Suprapubic skin (tissue), 4 donors: ENCODE results near the gene CDKN2B-AS1. TPM values are rescaled to one million over a fixed set of nuclear protein-coding genes. Genes with fewer than 3 reads are reported as not detected.
A peak's percentile ranks its signal among the peaks of the same experiment; 100 is the strongest.

Source experiments
- DNase-seq, 2 donors: peaks; one replicate each; pipeline ENCODE4 v3.0.0-alpha.2; 2019; ENCODE audit warnings: low spot score in 2 of 2
- H3K27ac ChIP-seq: fragments of 200-600 bp; sonication (generic); one replicate; pipeline ENCODE4 v1.5.1; 2019
- H3K27me3 ChIP-seq: fragments of 200-600 bp; sonication (generic); one replicate; pipeline ENCODE4 v1.5.1; 2019
- H3K36me3 ChIP-seq: fragments of 200-600 bp; sonication (generic); one replicate; pipeline ENCODE4 v1.5.1; 2019
- H3K4me1 ChIP-seq: fragments of 200-600 bp; sonication (generic); one replicate; pipeline ENCODE4 v1.5.1; 2019
- H3K4me3 ChIP-seq: fragments of 200-600 bp; sonication (generic); one replicate; pipeline ENCODE4 v1.5.1; 2019; ENCODE audit warnings: mild to moderate bottlenecking
- H3K9me3 ChIP-seq: fragments of 200-600 bp; sonication (generic); one replicate; pipeline ENCODE4 v1.5.1; 2019
- CTCF ChIP-seq, 2 donors: fragments of 200-600 bp in 1 of 2; fragments of 450-650 bp in 1 of 2; sonication (generic) in 1 of 2; IDR thresholded peaks; one replicate each; pipeline ENCODE4 v1.5.1; 2016 to 2019; ENCODE audit warnings: antibody characterized with exemption in 2 of 2, mild to moderate bottlenecking in 1 of 2, moderate library complexity in 1 of 2
- EP300 ChIP-seq: sonication (generic); formaldehyde crosslinking; IDR thresholded peaks from one replicate; pipeline ENCODE4 v1.6.1; 2017; ENCODE audit warnings: antibody characterized with exemption
- POLR2A ChIP-seq, 2 donors: fragments of 450-650 bp; IDR thresholded peaks; one replicate each; pipeline ENCODE4 v1.6.1; 2017; ENCODE audit warnings: antibody characterized with exemption in 2 of 2, mild to moderate bottlenecking in 2 of 2, moderate library complexity in 2 of 2
- POLR2AphosphoS5 ChIP-seq, 3 donors: sonication (generic); formaldehyde crosslinking; IDR thresholded peaks; one replicate each; pipeline ENCODE4 v1.6.1; 2017; ENCODE audit warnings: antibody characterized with exemption in 3 of 3
- WGBS: methylation state at CpG from one replicate; pipeline ENCODE4 v1.1.5; 2018; 5-methylcytosine and 5-hydroxymethylcytosine counted together
- total RNA-seq, 4 donors: library from RNA; depleted of rRNA; stranded (reverse); fragments of >200 nt; gene quantifications; one replicate each; pipeline ENCODE4 v1.1.0, GENCODE V29; 2016

The CDKN2B-AS1 gene
- total RNA-seq, 4 donors from 2014 or later, result 0.59 TPM; not detected in 3

DNA sequence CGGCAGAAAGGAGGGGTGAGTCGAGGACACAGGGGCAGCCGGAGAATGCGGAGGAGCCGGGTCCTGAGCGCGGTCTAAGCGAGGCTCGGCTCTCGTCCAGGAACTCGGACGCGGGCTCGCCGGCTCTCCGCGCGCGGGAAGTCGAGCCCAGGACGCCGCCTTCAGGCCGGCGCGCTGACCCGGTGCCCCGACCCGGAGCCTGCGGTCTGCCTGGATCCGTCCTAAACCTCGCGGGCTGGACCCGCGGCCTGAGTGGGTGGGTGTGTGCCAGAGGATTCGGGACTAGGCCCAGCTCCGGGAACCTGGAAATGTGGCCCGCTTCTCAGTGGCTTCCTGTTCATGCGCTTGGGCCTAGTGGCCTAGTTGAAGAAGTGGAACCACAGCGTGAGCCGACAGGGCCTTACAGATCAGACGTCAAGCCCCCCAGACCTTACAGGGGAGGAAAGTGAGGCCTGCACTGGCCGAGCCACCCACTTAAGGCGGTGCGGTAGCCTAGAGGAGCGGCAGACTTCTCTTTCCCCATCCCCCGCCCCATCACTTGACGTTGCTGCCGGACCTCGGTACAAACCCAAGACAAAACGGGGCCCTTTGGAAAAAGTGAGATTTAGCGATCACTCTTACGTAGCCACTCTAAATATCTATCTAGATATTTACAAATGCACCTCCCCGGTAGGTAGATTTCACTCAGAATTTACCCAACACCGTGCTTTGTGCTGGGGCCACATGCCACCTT, 1.2 kb downstream of the CDKN2B-AS1 start:
- H3K36me3 ChIP-seq, result no peaks in the 10 kb centered on the region
- H3K4me1 ChIP-seq, result peaks cover 10% of the 10 kb centered on the region
- peak in 1 of 2 donors; percentile 77 for DNase-seq
- whole genome bisulfite sequencing, result 22% methylated on average over 47 of the region's 54 CpGs
- no peaks in the 10 kb centered on the region for H3K9me3 ChIP-seq
- H3K4me3 ChIP-seq, result peak overlapping the region; percentile 76
- TF ChIP-seq POLR2AphosphoS5 (IDR thresholded peaks at IDR 0.05) (no peak), CTCF (IDR thresholded peaks at IDR 0.05) (peak in 1 of 2 donors; percentile 6)
- H3K27me3 ChIP-seq, result peaks cover 30% of the 10 kb centered on the region
- peak overlapping the region; percentile 72 for H3K27ac ChIP-seq

- no peaks in the 10 kb centered on the region for H3K36me3 ChIP-seq
- 69% methylated on average over 9 of the region's 9 CpGs for WGBS
- peaks cover 28% of the 10 kb centered on the region for H3K27me3 ChIP-seq
- no peak overlapping the region for H3K4me3 ChIP-seq
- no peak overlapping the region for H3K27ac ChIP-seq
- no peaks in the 10 kb centered on the region for H3K9me3 ChIP-seq
- peaks cover 10% of the 10 kb centered on the region for H3K4me1 ChIP-seq
- no peak for DNase-seq
- TF ChIP-seq POLR2A (IDR thresholded peaks at IDR 0.05) (no peak), EP300 (no peak), CTCF (IDR thresholded peaks at IDR 0.05) (no peak), POLR2AphosphoS5 (IDR thresholded peaks at IDR 0.05) (no peak)
Measured at GRCh38 chr9:21996438-21996837, 1.8 kb downstream of the CDKN2B-AS1 start.

- no peak for DNase-seq
- TF ChIP-seq POLR2AphosphoS5 (IDR thresholded peaks at IDR 0.05), result no peak
- H3K4me1 ChIP-seq, result peaks cover 10% of the 10 kb centered on the region
- peaks cover 27% of the 10 kb centered on the region for H3K27me3 ChIP-seq
- H3K4me3 ChIP-seq, result no peak overlapping the region
- no peaks in the 10 kb centered on the region for H3K36me3 ChIP-seq
- H3K27ac ChIP-seq, result no peak overlapping the region
- no peaks in the 10 kb centered on the region for H3K9me3 ChIP-seq
- WGBS, result 79% methylated on average over 5 of the region's 5 CpGs
Measured at GRCh38 chr9:21996858-21997257, 2.3 kb downstream of the CDKN2B-AS1 start.

DNA sequence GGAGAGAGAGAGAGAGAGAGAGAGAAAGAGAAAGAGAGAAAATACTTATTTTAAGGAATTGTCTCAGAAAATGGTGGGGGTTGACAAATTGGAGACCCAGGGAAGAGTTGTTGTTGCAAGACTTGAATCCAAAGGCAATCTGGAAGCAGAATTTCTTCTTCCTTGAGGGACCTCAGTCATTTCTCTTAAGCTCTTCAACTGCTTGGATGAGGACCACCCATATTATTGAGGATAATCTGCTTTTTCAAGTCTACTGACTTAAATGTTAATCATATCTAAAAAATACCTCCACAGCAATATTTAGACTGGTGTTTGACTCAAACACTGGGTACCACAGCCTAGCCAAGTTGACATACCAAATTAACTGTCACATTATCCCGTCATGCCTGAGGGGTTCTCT, 2.9 kb downstream of the CDKN2B-AS1 start:
- TF ChIP-seq EP300, result no peak
- TF ChIP-seq POLR2AphosphoS5 (IDR thresholded peaks at IDR 0.05), result no peak
- TF ChIP-seq POLR2A (IDR thresholded peaks at IDR 0.05), result no peak
- no peak for TF ChIP-seq CTCF (IDR thresholded peaks at IDR 0.05)
- H3K4me3 ChIP-seq, result no peak overlapping the region
- no peaks in the 10 kb centered on the region for H3K36me3 ChIP-seq
- no peak for DNase-seq
- 100% methylated on average over 1 of the region's 1 CpG for WGBS
- H3K27ac ChIP-seq, result no peak overlapping the region
- peaks cover 10% of the 10 kb centered on the region for H3K4me1 ChIP-seq
- no peaks in the 10 kb centered on the region for H3K9me3 ChIP-seq
- H3K27me3 ChIP-seq, result peaks cover 33% of the 10 kb centered on the region

DNA sequence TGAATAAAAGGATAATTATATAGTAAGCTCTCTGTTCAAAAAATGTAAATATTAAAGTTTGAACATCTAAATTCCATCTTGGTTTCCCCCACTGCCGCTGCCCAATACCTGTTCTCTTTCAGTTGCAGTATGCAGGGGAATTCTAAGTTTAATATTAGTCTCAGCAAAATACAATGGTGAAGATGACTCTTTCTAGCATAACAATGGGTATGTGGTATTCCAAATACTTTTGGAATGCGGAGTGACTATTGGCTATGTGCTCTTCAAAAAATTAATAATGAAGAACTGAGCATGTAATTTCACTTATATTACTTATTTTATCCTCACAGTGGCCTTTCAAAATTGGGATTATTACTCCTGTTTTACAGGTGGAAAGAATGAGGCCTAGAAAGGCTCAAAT, 3.4 kb downstream of the CDKN2B-AS1 start:
- 85% methylated on average over 2 of the region's 2 CpGs for WGBS
- Histone ChIP-seq H3K9me3 (no peaks in the 10 kb centered on the region), H3K36me3 (no peaks in the 10 kb centered on the region), H3K4me1 (peaks cover 10% of the 10 kb centered on the region), H3K4me3 (no peak overlapping the region), H3K27me3 (peaks cover 36% of the 10 kb centered on the region), H3K27ac (no peak overlapping the region)
- TF ChIP-seq POLR2AphosphoS5 (IDR thresholded peaks at IDR 0.05) (no peak), CTCF (IDR thresholded peaks at IDR 0.05) (no peak), EP300 (no peak), POLR2A (IDR thresholded peaks at IDR 0.05) (no peak)
- DNase-seq, result no peak
